Measurements from ENCODE around the gene ZNF737. TPM values are rescaled to one million over a fixed set of nuclear protein-coding genes. Genes with fewer than 3 reads are reported as not detected.

ZNF737 gene
- total and polyA plus RNA-seq, 10 of the 15 experiments (the other 5 are each of a cell fraction or from before 2014, with no cell fraction given) = 0.53 to 7.9 (median 4.4) TPM

- ChIA-PET POLR2A (interaction anchor here (0.6 to 1.1 kb wide), 2 partner anchors 10 to 430 kb away, joined by 3 read pairs; no protein-coding TSS in a partner anchor), CTCF (no interaction called here), SMC1A (ENCODE audit: uncharacterized antibody, unreplicated experiment) (no interaction called here), RAD21 (ENCODE audit: unreplicated experiment) (no interaction called here)
- no peaks in the 10 kb centered on the region for H3K27me3 ChIP-seq (replicated peaks in 1 of 2; ENCODE audit: control insufficient read depth in 2 of 2, insufficient read depth in 2 of 2, low read length in 1 of 2)
- H3K27ac ChIP-seq (ENCODE audit: control insufficient read depth, insufficient read depth) = no peak overlapping the region
- H2AFZ ChIP-seq (ENCODE audit: control insufficient read depth, low read depth, low read length) = no peak overlapping the region
- H3K36me3 ChIP-seq (ENCODE audit: control insufficient read depth in 2 of 2, insufficient read depth in 2 of 2, low read length in 1 of 2) = no peaks in the 10 kb centered on the region
- H3K79me2 ChIP-seq (ENCODE audit: control insufficient read depth, insufficient read depth, low read length) = no peaks in the 10 kb centered on the region
- no peak for DNase-seq (ENCODE audit: low read depth, low spot score)
- ATAC-seq = no peak
- H4K20me1 ChIP-seq (ENCODE audit: control insufficient read depth, insufficient read depth) = no peaks in the 10 kb centered on the region
- TF ChIP-seq KDM1A (IDR thresholded peaks at IDR 0.05; ENCODE audit: borderline replicate concordance) (no peak), BCL3 (IDR thresholded peaks at IDR 0.05; ENCODE audit: borderline replicate concordance, insufficient read depth, low read depth, low read length, poor library complexity, severe bottlenecking) (no peak), NR2C1 (IDR thresholded peaks at IDR 0.05) (no peak), SMAD1 (IDR thresholded peaks at IDR 0.05; ENCODE audit: low read depth, partially characterized antibody) (no peak), USF1 (IDR thresholded peaks at IDR 0.05; ENCODE audit: borderline replicate concordance, extremely low read length, insufficient read depth, low read depth, low read length) (no peak), NKRF (conservative IDR thresholded peaks at IDR 0.05) (no peak)
- H3K4me3 ChIP-seq = no peak overlapping the region
- no peak for FAIRE-seq
- H3K9me3 ChIP-seq (replicated peaks; ENCODE audit: control insufficient read depth, insufficient read depth, low read length) = no peaks in the 10 kb centered on the region; the same call in 2 of the 3 replicates
- intact Hi-C loops (cut with micrococcal nuclease; ENCODE audit: unreplicated experiment) = no loop called here
- BruUV-seq (replicated peaks) = no TSS peak
- 34% methylated on average over 5 of the region's 5 CpGs for WGBS (ENCODE audit: insufficient coverage, insufficient replicate concordance, low lambda C conversion rate, missing lambda C conversion rate)
- H3K4me1 ChIP-seq (ENCODE audit: control insufficient read depth, insufficient read depth, low read length) = no peaks in the 10 kb centered on the region
- H3K9ac ChIP-seq (ENCODE audit: control insufficient read depth, insufficient read depth, low read length) = no peak overlapping the region
- H3K4me2 ChIP-seq (ENCODE audit: control insufficient read depth, insufficient read depth) = no peak overlapping the region
- in situ Hi-C loops (cut with MboI) = no loop called here
These were observed 47.2 kb upstream of the ZNF737 start for GRCh38 chr19:20612711-20613316.

Data from GM12878 (cell line).